ENCODE data around the gene NCAPG. TPM values are rescaled to one million over a fixed set of nuclear protein-coding genes. Genes with fewer than 3 reads are reported as not detected.

Gene NCAPG
- total and polyA plus RNA-seq, 9 of the 15 experiments (the other 6 are each of a cell fraction or from before 2014, with no cell fraction given), result 25.6 to 102 (median 65.3) TPM

GRCh38 chr4:17876943-17877342, 66.2 kb downstream of the NCAPG start:
- FAIRE-seq, result no peak
- POLR2A ChIA-PET, result no interaction called here

More at GRCh38 chr4:17876943-17877342, 66.2 kb downstream of the NCAPG start:
- Histone ChIP-seq H3K27me3 (ENCODE audit: control insufficient read depth in 2 of 2, insufficient read depth in 2 of 2, low read length in 2 of 2) (no peaks in the 10 kb centered on the region), H4K20me1 (replicated peaks; ENCODE audit: control insufficient read depth, insufficient read depth, low read length) (no peaks in the 10 kb centered on the region), H3K9ac (ENCODE audit: insufficient read depth in 1 of 2, low read depth in 2 of 2, low read length in 2 of 2) (no peak overlapping the region), H2AFZ (ENCODE audit: low read depth, low read length) (no peak overlapping the region), H3K4me2 (ENCODE audit: insufficient read depth, low read length) (no peak overlapping the region), H3K4me3 (no peak overlapping the region), H3K9me3 (replicated peaks; ENCODE audit: control insufficient read depth, insufficient read depth, low read depth, low read length) (no peaks in the 10 kb centered on the region), H3K27ac (ENCODE audit: extremely low read depth, low read depth, low read length) (no peak overlapping the region), H3K36me3 (ENCODE audit: control insufficient read depth, insufficient read depth, low read length) (no peaks in the 10 kb centered on the region), H3K9me1 (ENCODE audit: control insufficient read depth, insufficient read depth, low read length) (no peaks in the 10 kb centered on the region), H3K4me1 (replicated peaks in 1 of 2; ENCODE audit: control insufficient read depth in 2 of 2, insufficient read depth in 2 of 2, low read length in 2 of 2) (no peaks in the 10 kb centered on the region), H3K79me2 (ENCODE audit: control insufficient read depth, insufficient read depth, low read length) (no peaks in the 10 kb centered on the region)
- BruUV-seq (replicated peaks), result no TSS peak
- CTCF ChIA-PET (ENCODE audit: low intra/inter-chr PET ratio), result no interaction called here
- intact Hi-C loops (cut with micrococcal nuclease) (no loop called here), in situ Hi-C loops (cut with MboI) (no loop called here)
- 96% methylated on average over 4 of the region's 4 CpGs for WGBS (ENCODE audit: insufficient coverage, low coverage, missing lambda C conversion rate)
- DNase-seq (ENCODE audit: extremely low read depth in 1 of 4, low spot score in 3 of 4), result no peak
- TF ChIP-seq ZHX1 (conservative IDR thresholded peaks at IDR 0.05; ENCODE audit: low read length), result no peak
- TF ChIP-seq U2AF2 (optimal IDR thresholded peaks at IDR 0.05; ENCODE audit: low read depth, low read length), result no peak
- TF ChIP-seq ZNF239 (CRISPR knock-in tag; IDR thresholded peaks at IDR 0.05), result no peak
- TF ChIP-seq KAT7 (CRISPR knock-in tag; IDR thresholded peaks at IDR 0.05; ENCODE audit: borderline replicate concordance), result no peak
- no peak for TF ChIP-seq BRD9 (IDR thresholded peaks at IDR 0.05; ENCODE audit: low read depth, partially characterized antibody)
- ATAC-seq, result no peak

All from K562 (cell line).